GM10266 (cell line): ENCODE results near the gene WDR44.

ENCODE experiments used
- DNase-seq: peaks from one replicate; pipeline ENCODE4 v3.0.0; 2012; ENCODE audit errors: extremely low spot score
- TF ChIP-seq, protein P1 (sequence below): IDR thresholded peaks from 2 replicates; pipeline ENCODE4 v1.5.1; 2012; ENCODE audit warnings: mild to moderate bottlenecking, low read depth; ENCODE audit not compliant: control insufficient read depth, insufficient read depth; ENCODE audit errors: missing control alignments

The WDR44 gene

DNA sequence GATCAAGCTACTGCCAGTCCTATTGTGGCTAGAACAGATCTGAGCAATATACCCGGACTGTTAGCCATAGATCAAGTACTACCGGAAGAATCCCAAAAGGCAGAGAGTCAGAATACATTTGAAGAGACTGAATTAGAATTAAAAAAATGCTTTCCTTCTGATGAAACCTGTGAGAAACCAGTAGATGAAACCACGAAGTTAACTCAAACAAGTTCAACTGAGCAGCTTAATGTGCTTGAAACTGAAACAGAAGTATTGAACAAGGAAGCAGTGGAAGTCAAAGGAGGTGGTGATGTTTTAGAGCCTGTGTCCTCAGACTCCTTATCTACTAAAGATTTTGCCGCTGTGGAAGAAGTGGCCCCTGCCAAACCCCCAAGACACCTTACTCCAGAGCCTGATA lies 46.8 kb downstream of the WDR44 start:
- TF ChIP-seq, protein P1, sequence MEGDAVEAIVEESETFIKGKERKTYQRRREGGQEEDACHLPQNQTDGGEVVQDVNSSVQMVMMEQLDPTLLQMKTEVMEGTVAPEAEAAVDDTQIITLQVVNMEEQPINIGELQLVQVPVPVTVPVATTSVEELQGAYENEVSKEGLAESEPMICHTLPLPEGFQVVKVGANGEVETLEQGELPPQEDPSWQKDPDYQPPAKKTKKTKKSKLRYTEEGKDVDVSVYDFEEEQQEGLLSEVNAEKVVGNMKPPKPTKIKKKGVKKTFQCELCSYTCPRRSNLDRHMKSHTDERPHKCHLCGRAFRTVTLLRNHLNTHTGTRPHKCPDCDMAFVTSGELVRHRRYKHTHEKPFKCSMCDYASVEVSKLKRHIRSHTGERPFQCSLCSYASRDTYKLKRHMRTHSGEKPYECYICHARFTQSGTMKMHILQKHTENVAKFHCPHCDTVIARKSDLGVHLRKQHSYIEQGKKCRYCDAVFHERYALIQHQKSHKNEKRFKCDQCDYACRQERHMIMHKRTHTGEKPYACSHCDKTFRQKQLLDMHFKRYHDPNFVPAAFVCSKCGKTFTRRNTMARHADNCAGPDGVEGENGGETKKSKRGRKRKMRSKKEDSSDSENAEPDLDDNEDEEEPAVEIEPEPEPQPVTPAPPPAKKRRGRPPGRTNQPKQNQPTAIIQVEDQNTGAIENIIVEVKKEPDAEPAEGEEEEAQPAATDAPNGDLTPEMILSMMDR: no peak
- peak; percentile 2 for DNase-seq

GRCh38 chrX:118396113-118396512 lies 50.2 kb downstream of the WDR44 start:
- TF ChIP-seq, protein P1: no peak
- DNase-seq: no peak

- TF ChIP-seq, protein P1: no peak
- no peak for DNase-seq
Measured at GRCh38 chrX:118418811-118419251, 72.9 kb downstream of the WDR44 start.

- TF ChIP-seq, protein P1: no peak
- peak; percentile 6 for DNase-seq
Measured at GRCh38 chrX:118420462-118420861, 74.6 kb downstream of the WDR44 start.

GRCh38 chrX:118423558-118423957 lies 77.7 kb downstream of the WDR44 start:
- peak; percentile 3 for DNase-seq
- TF ChIP-seq, protein P1: no peak

GRCh38 chrX:118432799-118433198 lies 86.9 kb downstream of the WDR44 start:
- DNase-seq: no peak
- TF ChIP-seq, protein P1: no peak

DNA sequence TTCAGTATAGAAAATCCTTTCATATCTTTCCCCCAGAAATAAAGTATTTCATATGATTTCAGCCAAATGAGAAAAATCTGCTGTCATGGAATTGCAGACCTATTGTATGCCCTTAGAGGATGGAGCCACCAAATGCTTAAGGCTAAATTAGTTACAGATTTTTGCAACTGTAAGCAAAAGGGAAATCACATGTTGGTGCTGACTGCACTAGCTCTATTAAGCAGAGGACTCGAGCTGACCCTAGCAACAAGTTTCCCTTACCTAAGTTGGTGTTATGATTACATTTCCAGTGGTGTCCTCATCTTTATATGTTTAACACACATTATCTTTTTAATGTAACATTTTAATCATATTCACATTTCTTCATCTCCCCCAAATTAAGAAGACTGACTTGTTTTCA lies 91.4 kb downstream of the WDR44 start:
- DNase-seq: no peak
- TF ChIP-seq, protein P1: no peak
